Mammary epithelial cell (primary cell): ENCODE measurements around the gene MTPN.

Experiments
- CTCF ChIP-seq, 2 donors: IDR thresholded peaks in 1 of 2; conservative IDR thresholded peaks in 1 of 2; 2 replicates each; pipeline ENCODE4 v1.5.1; 2011 to 2012; ENCODE audit warnings: inconsistent platforms in 2 of 2, low read length in 2 of 2, mild to moderate bottlenecking in 2 of 2, control low read depth in 1 of 2, low read depth in 1 of 2; ENCODE audit not compliant: insufficient read depth in 1 of 2; ENCODE audit errors: extremely low read depth in 1 of 2
- EZH2 ChIP-seq: IDR thresholded peaks from 2 replicates; pipeline ENCODE4 v1.6.1; 2012; ENCODE audit warnings: low read length, inconsistent platforms, borderline replicate concordance

- no peak for TF ChIP-seq CTCF (conservative IDR thresholded peaks at IDR 0.05 in 1 of 2, IDR thresholded peaks at IDR 0.05 in 1 of 2; ENCODE audit: extremely low read depth in 1 of 2, insufficient read depth in 1 of 2, low read depth in 1 of 2, low read length in 2 of 2)
- no peak for TF ChIP-seq EZH2
Measured at GRCh38 chr7:135928136-135928535, 49.0 kb downstream of the MTPN start.
